HG02840 (cell line): ENCODE measurements around the gene APP.

Experiments used
- ATAC-seq: cut with Tn5 transposase; IDR thresholded peaks from one replicate; pipeline ENCODE4 v1.9.1; 2021; ENCODE audit warnings: mild to moderate bottlenecking, moderate library complexity, moderate number of reproducible peaks; ENCODE audit not compliant: unreplicated experiment, low FRiP score

The APP gene

GRCh38 chr21:26130249-26130881 lies 40.2 kb downstream of the APP start:
- ATAC-seq, result no peak

- no peak for ATAC-seq
Observed at GRCh38 chr21:26127918-26128317, 42.7 kb downstream of the APP start.

- ATAC-seq, result no peak
Observed at GRCh38 chr21:26127073-26127814, 43.3 kb downstream of the APP start.

- no peak for ATAC-seq
Observed at GRCh38 chr21:26126168-26126553, 44.4 kb downstream of the APP start.

GRCh38 chr21:26125433-26126167 lies 45.0 kb downstream of the APP start:
- no peak for ATAC-seq

GRCh38 chr21:26124896-26125295 lies 45.7 kb downstream of the APP start:
- ATAC-seq, result no peak

GRCh38 chr21:26124421-26124833 lies 46.1 kb downstream of the APP start:
- ATAC-seq, result no peak

GRCh38 chr21:26123012-26123411 lies 47.6 kb downstream of the APP start:
- ATAC-seq, result no peak

- ATAC-seq, result no peak
Observed at GRCh38 chr21:26120828-26121227, 49.7 kb downstream of the APP start.

GRCh38 chr21:26119906-26120305 lies 50.7 kb downstream of the APP start:
- ATAC-seq, result no peak

- ATAC-seq, result no peak
Observed at GRCh38 chr21:26118938-26119540, 51.5 kb downstream of the APP start.

- ATAC-seq, result no peak
Observed at GRCh38 chr21:26117972-26118367, 52.6 kb downstream of the APP start.

- no peak for ATAC-seq
Observed at GRCh38 chr21:26117324-26117971, 53.1 kb downstream of the APP start.

- ATAC-seq, result no peak
Observed at GRCh38 chr21:26116456-26117011, 54.0 kb downstream of the APP start.

- ATAC-seq, result no peak
Observed at GRCh38 chr21:26115899-26116298, 54.7 kb downstream of the APP start.

GRCh38 chr21:26115305-26115704 lies 55.3 kb downstream of the APP start:
- ATAC-seq, result no peak

GRCh38 chr21:26112975-26113374 lies 57.6 kb downstream of the APP start:
- no peak for ATAC-seq

GRCh38 chr21:26112127-26112742 lies 58.3 kb downstream of the APP start:
- no peak for ATAC-seq

GRCh38 chr21:26110715-26111114 lies 59.9 kb downstream of the APP start:
- ATAC-seq, result no peak

- no peak for ATAC-seq
Observed at GRCh38 chr21:26107429-26107828, 63.1 kb downstream of the APP start.
